Activated CD8-positive, alpha-beta memory T cell treated with anti-CD3 and anti-CD28 coated beads, Interleukin-2, amount 50 U/mL, for 24 hours (primary cell): ENCODE results near the gene TREML2.

Experiments
- DNase-seq: peaks from one replicate; pipeline ENCODE4 v3.0.0-alpha.2; 2020; ENCODE audit errors: extremely low read depth

Gene TREML2

DNA sequence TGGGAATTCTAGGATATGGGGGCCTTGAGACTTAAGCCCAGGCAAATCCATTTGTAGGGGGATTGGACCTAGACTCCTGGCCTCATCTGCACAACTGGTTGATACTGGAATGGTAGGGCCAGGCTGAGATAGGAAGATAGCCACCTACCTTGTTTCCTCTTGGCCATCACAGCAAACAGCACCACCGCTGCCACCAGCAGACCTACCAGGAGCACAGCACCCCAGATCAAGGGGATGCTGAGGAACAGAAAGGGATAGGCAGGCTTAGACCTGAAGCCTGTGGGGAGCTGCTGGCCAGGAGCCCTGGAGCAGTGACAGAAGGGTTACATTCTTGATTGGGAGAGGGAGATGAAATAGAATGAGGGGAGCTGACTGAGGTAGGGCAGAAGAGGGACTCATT is 50.3 kb downstream of the TREML2 start:
- no peak for DNase-seq

DNA sequence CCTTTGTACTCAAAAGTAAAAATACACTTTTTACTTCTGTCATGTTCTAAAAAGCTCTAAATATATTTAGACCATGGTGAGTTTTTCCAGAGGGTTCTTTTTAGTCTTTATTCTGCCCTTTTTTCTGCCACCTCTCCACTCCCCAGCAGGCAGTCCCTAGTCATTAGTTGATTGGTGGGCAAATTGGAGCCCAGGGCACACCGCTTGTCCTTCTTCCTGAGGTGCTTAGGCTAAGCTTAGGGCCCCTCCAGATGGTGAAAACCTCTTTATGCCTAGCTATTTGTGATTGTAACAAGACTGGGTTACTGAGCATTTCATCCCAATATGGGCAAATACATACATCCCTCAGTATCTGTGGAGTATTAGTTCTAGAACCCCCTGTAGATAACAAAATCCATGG is 53.0 kb downstream of the TREML2 start:
- DNase-seq, result no peak
